NCI-H774 (cell line): ENCODE measurements around the gene PTMS.
A peak's percentile ranks its signal among the peaks of the same experiment; 100 is the strongest.

Experiments
- DNase-seq: peaks from one replicate; lab custom pipeline; 2025; lab: John Stamatoyannopoulos, UW

PTMS gene

DNA sequence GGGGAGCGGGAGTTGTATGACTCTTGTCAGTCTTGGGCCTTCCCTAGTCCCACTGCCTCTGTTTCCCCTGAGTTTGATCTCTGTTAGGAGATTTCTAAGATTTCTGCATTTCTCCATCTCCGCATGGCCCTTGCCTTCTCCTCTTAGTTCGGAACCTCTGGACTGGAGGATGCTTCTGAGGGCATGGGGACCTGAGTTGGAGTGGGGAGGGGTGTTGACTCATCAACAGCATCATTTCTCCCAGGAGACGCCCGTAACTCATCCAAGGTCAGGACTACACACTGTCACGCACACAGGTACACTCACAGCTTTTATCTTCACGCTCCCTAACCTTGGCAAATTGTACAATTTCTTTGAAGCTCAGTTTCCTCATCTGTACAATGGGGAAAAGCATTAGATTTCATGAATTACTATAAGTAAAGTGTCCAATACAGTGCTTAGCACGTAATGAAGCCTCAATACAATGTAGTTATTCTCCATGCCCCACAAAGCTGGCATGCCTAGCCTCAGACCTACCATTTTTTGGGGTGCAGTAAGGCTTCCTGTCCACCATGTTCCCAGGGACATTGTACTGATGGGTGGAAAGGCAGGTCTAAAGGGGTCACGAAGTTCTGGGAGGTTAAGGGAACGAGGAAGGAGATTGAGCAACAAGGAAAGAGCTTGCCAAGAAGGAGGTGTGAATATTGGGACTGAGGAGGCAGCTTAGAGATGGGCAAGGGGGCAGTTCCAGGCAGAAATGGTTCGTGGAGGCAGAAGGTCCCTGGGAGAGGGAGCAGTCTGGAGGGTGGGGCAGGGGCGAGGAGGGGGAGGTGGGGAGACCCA is 5.6 kb downstream of the PTMS start:
- no peak for DNase-seq

- DNase-seq = no peak
Observed at GRCh38 chr12:6772331-6772695, 6.2 kb downstream of the PTMS start, which contains the start of gene LAG3. TSS of gene LAG3 (plus strand) at chr12:6772520. CDS start at chr12:6772853, 333 bp downstream.

DNA sequence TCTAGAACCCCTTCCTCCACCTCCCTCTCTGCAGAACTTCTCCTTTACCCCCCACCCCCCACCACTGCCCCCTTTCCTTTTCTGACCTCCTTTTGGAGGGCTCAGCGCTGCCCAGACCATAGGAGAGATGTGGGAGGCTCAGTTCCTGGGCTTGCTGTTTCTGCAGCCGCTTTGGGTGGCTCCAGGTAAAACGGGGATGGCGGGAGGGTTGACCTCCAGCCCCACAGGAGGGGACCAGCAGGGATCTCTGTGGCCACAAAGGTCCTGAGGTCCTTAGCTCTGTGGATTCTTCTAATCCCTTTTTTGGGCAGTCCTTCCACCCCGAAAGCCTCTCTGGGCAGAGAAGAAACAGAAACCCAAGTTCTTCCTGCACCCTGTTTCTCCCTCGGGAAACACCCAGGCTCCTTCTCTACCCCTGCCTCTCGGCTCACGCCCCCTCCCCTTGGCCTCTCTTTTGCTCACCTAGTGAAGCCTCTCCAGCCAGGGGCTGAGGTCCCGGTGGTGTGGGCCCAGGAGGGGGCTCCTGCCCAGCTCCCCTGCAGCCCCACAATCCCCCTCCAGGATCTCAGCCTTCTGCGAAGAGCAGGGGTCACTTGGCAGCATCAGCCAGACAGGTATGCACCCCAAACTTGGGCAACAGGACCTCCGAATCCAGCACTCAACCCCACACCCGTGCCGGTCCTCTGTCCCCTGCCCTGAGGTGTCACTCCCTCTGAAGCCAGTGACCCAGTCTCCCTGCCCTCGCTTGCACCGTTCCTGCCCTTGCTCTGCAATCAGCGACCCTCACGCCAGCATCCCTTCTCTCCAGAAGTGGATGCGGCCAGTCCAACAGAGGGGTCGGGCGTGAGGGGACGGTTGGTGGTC is 6.8 kb downstream of the PTMS start:
- no peak for DNase-seq

- no peak for DNase-seq
Observed at GRCh38 chr12:6773590-6774351, 7.6 kb downstream of the PTMS start.

GRCh38 chr12:6774499-6775062 is 8.4 kb downstream of the PTMS start:
- no peak for DNase-seq

- DNase-seq = peak; percentile 20
Observed at GRCh38 chr12:6775185-6776174, 9.3 kb downstream of the PTMS start.

DNA sequence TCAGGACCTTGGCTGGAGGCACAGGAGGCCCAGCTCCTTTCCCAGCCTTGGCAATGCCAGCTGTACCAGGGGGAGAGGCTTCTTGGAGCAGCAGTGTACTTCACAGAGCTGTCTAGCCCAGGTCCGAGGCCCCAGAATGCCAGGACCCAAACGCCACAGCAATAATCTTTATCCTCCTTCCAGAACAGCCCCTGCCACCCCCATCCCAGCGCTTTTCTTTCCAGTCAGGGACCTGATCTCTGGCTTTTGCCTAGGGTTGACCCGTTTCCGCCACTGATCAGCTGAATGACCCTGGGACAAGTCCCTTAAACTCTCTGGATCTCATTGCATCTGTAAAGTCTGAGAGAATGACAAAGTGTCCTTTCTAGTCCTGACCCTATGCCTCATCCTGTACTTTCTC is 11.2 kb downstream of the PTMS start:
- DNase-seq = no peak

GRCh38 chr12:6778217-6778573 is 12.0 kb downstream of the PTMS start:
- DNase-seq = no peak

GRCh38 chr12:6778574-6779550 is 12.7 kb downstream of the PTMS start:
- DNase-seq = peak; percentile 93

- DNase-seq = no peak
Observed at GRCh38 chr12:6779708-6780432, 13.7 kb downstream of the PTMS start.

- no peak for DNase-seq
Observed at GRCh38 chr12:6780573-6780972, 14.4 kb downstream of the PTMS start.

GRCh38 chr12:6782119-6782518 is 16.0 kb downstream of the PTMS start:
- no peak for DNase-seq

DNA sequence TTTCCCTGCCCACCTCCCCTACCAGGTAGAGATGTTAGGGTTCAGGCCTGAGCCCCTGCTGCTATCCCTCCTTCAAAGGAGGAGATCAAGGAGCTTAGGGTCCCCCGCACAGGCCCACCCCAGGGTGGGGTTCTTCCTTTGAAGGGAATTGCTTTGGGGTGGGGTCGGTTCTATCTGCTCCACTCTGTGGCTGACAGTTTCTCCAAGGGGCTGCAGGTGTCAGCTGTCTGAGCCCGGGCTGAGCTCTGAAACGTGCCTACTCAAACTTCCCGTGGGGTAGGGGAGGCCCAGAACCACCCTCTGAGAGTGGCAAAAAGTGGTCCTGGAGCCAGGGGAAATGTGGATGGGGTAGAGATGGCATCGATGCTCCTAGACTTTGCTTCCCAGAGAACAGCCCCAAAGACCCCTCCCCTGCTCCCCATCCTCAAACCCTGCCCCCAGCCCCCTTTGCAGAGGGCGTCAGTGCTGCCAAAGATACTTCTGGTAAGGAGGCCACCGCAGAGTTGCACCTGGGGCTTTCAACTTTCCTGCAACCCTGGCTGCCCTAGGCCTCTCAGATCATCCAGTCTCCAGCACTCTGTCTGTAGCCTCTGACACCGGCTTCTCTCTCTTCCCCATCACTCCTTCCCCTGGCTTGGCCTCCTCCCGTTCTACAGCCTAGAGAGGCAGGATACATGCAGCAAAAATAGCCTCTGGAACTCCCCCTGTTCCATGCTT is 16.8 kb downstream of the PTMS start:
- DNase-seq = no peak

- DNase-seq = no peak
Observed at GRCh38 chr12:6783828-6784227, 17.7 kb downstream of the PTMS start.

GRCh38 chr12:6784296-6784695 is 18.1 kb downstream of the PTMS start:
- DNase-seq = no peak

DNA sequence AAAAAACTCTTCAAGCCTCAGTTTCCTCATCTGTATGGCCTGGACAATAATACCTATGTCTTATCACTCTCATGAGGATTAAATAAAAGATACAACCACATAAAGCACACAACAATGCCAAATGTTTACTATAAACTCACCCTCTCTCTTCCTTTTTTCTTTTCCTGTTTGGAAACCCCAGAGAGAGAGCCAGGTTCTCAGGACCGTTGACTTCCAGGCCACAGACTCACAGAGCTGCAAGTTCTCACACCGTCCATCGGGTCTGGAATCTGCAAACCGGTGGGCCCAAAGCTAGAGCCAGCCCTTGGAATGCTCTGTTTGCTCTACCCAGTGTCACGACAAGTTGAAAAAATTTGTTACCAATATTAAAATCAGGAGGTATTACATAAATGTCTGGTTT is 18.6 kb downstream of the PTMS start:
- DNase-seq = no peak

DNA sequence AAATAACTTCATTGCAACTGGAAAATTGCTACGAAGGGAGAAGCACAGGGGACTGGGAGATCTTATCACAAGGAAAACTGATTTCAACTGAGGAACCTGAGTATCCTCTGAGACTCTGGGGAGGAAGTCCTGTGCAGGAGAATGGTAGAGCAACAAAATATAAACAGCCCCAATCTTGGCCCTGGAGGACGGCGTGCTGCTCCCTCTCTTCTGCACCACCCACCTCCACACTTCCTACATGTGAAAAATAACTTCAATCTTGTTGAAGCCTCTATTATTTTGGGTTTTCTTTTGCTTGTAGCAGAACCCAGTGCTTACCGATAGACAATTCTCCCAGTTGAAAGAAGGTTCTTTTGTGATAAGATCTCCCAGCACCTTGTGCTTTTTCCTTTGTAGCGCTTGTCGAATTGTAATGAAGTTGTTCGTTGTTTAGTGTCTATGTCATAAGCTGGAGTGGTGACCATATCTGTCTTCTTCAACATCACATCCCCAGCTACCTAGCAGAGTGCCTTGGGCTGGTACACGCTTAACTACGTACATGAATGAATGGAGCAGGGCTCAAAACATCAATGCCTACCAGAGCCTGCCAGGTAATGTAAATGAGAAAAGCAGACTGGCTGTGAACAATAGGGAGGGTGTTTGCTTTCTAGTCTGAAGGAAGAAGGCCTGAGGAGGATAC is 20.4 kb downstream of the PTMS start:
- DNase-seq = no peak

GRCh38 chr12:6787309-6787708 is 21.1 kb downstream of the PTMS start:
- DNase-seq = no peak
